GM10266 (cell line): ENCODE measurements around the gene METRN.

Experiments used
- DNase-seq: peaks from one replicate; pipeline ENCODE4 v3.0.0; 2012; ENCODE audit errors: extremely low spot score
- TF ChIP-seq, protein P1 (sequence below): IDR thresholded peaks from 2 replicates; pipeline ENCODE4 v1.5.1; 2012; ENCODE audit warnings: mild to moderate bottlenecking, low read depth; ENCODE audit not compliant: control insufficient read depth, insufficient read depth; ENCODE audit errors: missing control alignments

The METRN gene

DNA sequence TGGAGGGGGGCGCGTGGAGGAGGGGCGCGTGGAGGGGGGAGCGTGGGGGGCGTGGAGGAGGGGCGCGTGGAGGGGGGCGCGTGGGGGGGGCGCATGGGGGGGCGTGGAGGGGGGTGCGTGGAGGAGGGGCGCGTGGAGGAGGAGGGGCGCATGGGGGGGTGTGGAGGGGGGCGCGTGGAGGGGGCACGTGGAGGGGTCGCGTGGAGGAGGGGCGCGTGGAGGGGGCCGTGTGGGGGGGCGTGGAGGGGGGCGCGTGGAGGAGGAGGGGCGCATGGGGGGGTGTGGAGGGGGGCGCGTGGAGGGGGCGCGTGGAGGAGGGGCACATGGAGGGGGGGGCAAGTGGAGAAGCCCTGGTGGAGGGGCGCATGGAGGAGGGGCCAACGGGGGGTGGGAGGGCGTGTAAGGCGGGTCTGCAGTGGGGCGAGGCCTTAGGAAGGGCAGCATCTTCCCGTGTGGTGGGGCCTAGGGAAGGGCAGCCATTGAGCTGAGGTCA, 52.9 kb downstream of the METRN start:
- TF ChIP-seq, protein P1, sequence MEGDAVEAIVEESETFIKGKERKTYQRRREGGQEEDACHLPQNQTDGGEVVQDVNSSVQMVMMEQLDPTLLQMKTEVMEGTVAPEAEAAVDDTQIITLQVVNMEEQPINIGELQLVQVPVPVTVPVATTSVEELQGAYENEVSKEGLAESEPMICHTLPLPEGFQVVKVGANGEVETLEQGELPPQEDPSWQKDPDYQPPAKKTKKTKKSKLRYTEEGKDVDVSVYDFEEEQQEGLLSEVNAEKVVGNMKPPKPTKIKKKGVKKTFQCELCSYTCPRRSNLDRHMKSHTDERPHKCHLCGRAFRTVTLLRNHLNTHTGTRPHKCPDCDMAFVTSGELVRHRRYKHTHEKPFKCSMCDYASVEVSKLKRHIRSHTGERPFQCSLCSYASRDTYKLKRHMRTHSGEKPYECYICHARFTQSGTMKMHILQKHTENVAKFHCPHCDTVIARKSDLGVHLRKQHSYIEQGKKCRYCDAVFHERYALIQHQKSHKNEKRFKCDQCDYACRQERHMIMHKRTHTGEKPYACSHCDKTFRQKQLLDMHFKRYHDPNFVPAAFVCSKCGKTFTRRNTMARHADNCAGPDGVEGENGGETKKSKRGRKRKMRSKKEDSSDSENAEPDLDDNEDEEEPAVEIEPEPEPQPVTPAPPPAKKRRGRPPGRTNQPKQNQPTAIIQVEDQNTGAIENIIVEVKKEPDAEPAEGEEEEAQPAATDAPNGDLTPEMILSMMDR = no peak
- no peak for DNase-seq

DNA sequence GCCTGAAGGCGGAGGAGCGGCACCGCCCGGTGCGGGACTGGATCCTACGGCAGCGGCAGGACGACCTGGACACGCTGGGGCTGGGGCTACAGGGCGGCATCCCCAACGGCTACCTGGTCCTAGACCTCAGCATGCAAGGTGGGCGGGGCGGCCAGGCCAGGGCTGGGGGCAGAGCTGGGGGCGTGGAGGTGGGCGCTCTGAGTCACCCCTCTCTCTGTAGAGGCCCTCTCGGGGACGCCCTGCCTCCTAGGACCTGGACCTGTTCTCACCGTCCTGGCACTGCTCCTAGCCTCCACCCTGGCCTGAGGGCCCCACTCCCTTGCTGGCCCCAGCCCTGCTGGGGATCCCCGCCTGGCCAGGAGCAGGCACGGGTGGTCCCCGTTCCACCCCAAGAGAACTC, 53.5 kb downstream of the METRN start:
- TF ChIP-seq, protein P1 = no peak
- no peak for DNase-seq
